ENCODE data around the gene NUP160. TPM values are rescaled to one million over a fixed set of nuclear protein-coding genes. Genes with fewer than 3 reads are reported as not detected.

The NUP160 gene
- total RNA-seq, 1 experiment from 2014 or later, result 46.3 TPM

DNA sequence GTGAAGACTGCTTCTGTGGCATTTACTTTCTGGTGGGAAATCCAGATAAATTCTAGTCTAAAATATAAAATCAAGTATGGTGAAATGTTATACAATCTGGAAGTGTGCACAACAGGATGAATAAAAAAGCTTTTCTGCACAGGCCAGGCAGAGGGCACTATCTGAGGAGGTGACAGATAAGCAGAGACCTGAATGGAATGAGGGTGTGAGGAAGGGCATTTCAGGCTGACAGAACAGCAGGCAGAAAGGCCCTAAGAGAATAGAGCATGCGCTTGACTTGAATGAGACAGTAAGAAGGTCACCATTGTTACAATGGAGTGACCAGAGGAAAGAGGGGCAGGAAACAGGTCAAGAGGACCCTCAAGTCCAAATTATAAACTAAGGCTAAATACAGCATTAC, 47.4 kb downstream of the NUP160 start:
- ATAC-seq, result no peak
- Histone ChIP-seq H3K4me3 (ENCODE audit: low read depth in 2 of 2, low read length in 2 of 2) (no peak overlapping the region), H3K4me1 (ENCODE audit: control insufficient read depth, insufficient read depth, low read length) (no peaks in the 10 kb centered on the region), H3K9me3 (ENCODE audit: control insufficient read depth, insufficient read depth, low read depth, low read length) (no peaks in the 10 kb centered on the region), H3K36me3 (ENCODE audit: control insufficient read depth, insufficient read depth, low read length) (peaks cover 33% of the 10 kb centered on the region), H3K27me3 (ENCODE audit: control insufficient read depth, insufficient read depth, low read length) (no peaks in the 10 kb centered on the region), H3K27ac (ENCODE audit: low read length) (no peak overlapping the region)
- BruUV-seq (replicated peaks), result no TSS peak
- no peak for DNase-seq (ENCODE audit: low read depth, low spot score)
- no peak for TF ChIP-seq REST (IDR thresholded peaks at IDR 0.05; ENCODE audit: insufficient read depth in 1 of 2, low read depth in 2 of 2, low read length in 1 of 2)
- TF ChIP-seq TCF7L2 (IDR thresholded peaks at IDR 0.05; ENCODE audit: low read depth, low read length), result no peak
- TF ChIP-seq SIN3A (IDR thresholded peaks at IDR 0.05; ENCODE audit: borderline replicate concordance, insufficient read depth, low read depth, low read length), result no peak
- no peak for TF ChIP-seq CTCF (IDR thresholded peaks at IDR 0.05)
- POLR2A ChIA-PET, result no interaction called here
- CTCF ChIA-PET, result interaction anchor here (0.9 kb wide), 1 partner anchor 54 kb away, joined by 8 read pairs; no protein-coding TSS in a partner anchor
- in situ Hi-C loops (cut with HindIII; ENCODE audit: low pct_unique_long_range_greater_than_20kb, low sequenced_read_pairs) (no loop called here), intact Hi-C loops (cut with micrococcal nuclease; ENCODE audit: unreplicated experiment) (no loop called here)

DNA sequence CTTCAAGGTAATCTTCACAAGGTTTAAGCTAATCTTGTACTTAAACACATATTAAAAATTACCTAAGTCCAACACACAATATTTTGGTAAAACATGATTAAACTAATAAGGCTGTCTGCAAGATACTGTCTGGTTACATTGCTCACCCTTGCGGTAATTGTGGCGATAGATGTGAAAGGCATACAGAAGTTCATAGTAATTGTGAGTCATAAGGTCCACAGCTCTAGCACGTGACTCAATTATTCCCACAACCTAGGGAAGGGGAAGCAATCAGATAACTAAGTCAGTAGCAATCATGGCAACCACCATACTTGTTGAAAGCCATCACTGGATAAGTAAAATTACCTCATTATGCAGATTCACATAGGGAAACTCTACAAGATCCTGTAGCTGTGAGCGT, 50.5 kb downstream of the NUP160 start:
- ATAC-seq (no peak; the same call in 1 of the 2 replicates), DNase-seq (ENCODE audit: low read depth, low spot score) (peak; percentile 17)
- intact Hi-C loops (cut with micrococcal nuclease; ENCODE audit: unreplicated experiment) (no loop called here), in situ Hi-C loops (cut with HindIII; ENCODE audit: low pct_unique_long_range_greater_than_20kb, low sequenced_read_pairs) (no loop called here)
- no peak for TF ChIP-seq SIN3A (IDR thresholded peaks at IDR 0.05; ENCODE audit: borderline replicate concordance, insufficient read depth, low read depth, low read length)
- no peak for TF ChIP-seq CTCF (IDR thresholded peaks at IDR 0.05)
- no peak for TF ChIP-seq REST (IDR thresholded peaks at IDR 0.05; ENCODE audit: insufficient read depth in 1 of 2, low read depth in 2 of 2, low read length in 1 of 2)
- TF ChIP-seq TCF7L2 (IDR thresholded peaks at IDR 0.05; ENCODE audit: low read depth, low read length), result no peak
- no peak for TF ChIP-seq POLR2AphosphoS5 (IDR thresholded peaks at IDR 0.05; ENCODE audit: low read depth, low read length)
- Histone ChIP-seq H3K36me3 (ENCODE audit: control insufficient read depth, insufficient read depth, low read length) (peaks cover 26% of the 10 kb centered on the region), H3K9me3 (ENCODE audit: control insufficient read depth, insufficient read depth, low read depth, low read length) (no peaks in the 10 kb centered on the region), H3K4me1 (ENCODE audit: control insufficient read depth, insufficient read depth, low read length) (no peaks in the 10 kb centered on the region), H3K27me3 (ENCODE audit: control insufficient read depth, insufficient read depth, low read length) (no peaks in the 10 kb centered on the region), H3K27ac (ENCODE audit: low read length) (no peak overlapping the region), H3K4me3 (ENCODE audit: low read depth in 2 of 2, low read length in 2 of 2) (no peak overlapping the region)
- ChIA-PET CTCF (no interaction called here), POLR2A (no interaction called here)
- BruUV-seq (replicated peaks), result no TSS peak

Data from Panc1 (cell line).